Stimulated activated CD4-positive, alpha-beta T cell treated with anti-CD3 and anti-CD28 coated beads, TNF-alpha, amount 100 ng/mL, for 24 hours (primary cell): ENCODE measurements around the gene TNFRSF1A.

ENCODE experiments used
- DNase-seq, 3 experiments: peaks; one replicate each; pipeline ENCODE4 v3.0.0-alpha.2; 2020; ENCODE audit warnings: low read depth in 3 of 3

Gene TNFRSF1A

GRCh38 chr12:6323995-6324711 is 17.7 kb downstream of the TNFRSF1A start:
- DNase-seq: no peak

GRCh38 chr12:6323340-6323994 is 18.4 kb downstream of the TNFRSF1A start:
- no peak for DNase-seq

GRCh38 chr12:6322969-6323339 is 18.9 kb downstream of the TNFRSF1A start:
- no peak for DNase-seq

- DNase-seq: no peak
These were observed 19.5 kb downstream of the TNFRSF1A start for GRCh38 chr12:6322352-6322751.

- no peak for DNase-seq
These were observed 20.0 kb downstream of the TNFRSF1A start for GRCh38 chr12:6321905-6322304.

- no peak for DNase-seq
These were observed 22.4 kb downstream of the TNFRSF1A start for GRCh38 chr12:6319446-6319845.

GRCh38 chr12:6318440-6318879 is 23.4 kb downstream of the TNFRSF1A start:
- DNase-seq: no peak

- DNase-seq: no peak
These were observed 24.0 kb downstream of the TNFRSF1A start for GRCh38 chr12:6317693-6318439.

GRCh38 chr12:6316921-6317692 is 24.8 kb downstream of the TNFRSF1A start:
- DNase-seq: no peak

GRCh38 chr12:6315704-6316597 is 25.9 kb downstream of the TNFRSF1A start:
- no peak for DNase-seq

- DNase-seq: no peak
These were observed 26.7 kb downstream of the TNFRSF1A start for GRCh38 chr12:6315184-6315583.

- DNase-seq: no peak
These were observed 27.1 kb downstream of the TNFRSF1A start for GRCh38 chr12:6314776-6315175.

- DNase-seq: no peak
These were observed 28.4 kb downstream of the TNFRSF1A start for GRCh38 chr12:6313326-6313940.

GRCh38 chr12:6312529-6313325 is 29.1 kb downstream of the TNFRSF1A start:
- DNase-seq: no peak

- DNase-seq: no peak
These were observed 29.9 kb downstream of the TNFRSF1A start for GRCh38 chr12:6311822-6312528.

- no peak for DNase-seq
These were observed 30.9 kb downstream of the TNFRSF1A start for GRCh38 chr12:6310771-6311610.

GRCh38 chr12:6307529-6307928 is 34.3 kb downstream of the TNFRSF1A start:
- no peak for DNase-seq

- no peak for DNase-seq
These were observed 35.2 kb downstream of the TNFRSF1A start for GRCh38 chr12:6306599-6307220.
